ENCODE results near the gene CRHR2. TPM values are rescaled to one million over a fixed set of nuclear protein-coding genes. Genes with fewer than 3 reads are reported as not detected.

CRHR2 gene
- polyA plus RNA-seq, 3 donors = 0.21 to 1.1 (median 0.22) TPM

- WGBS, 3 donors = 40 to 65% (median 63%) methylated on average over 5 of the region's 5 CpGs
- no peak overlapping the region for H3K27ac ChIP-seq (ENCODE audit: low read depth, low read length)
These were observed 6.5 kb upstream of the CRHR2 start for GRCh38 chr7:30688718-30689221.

GRCh38 chr7:30687604-30688003 is 5.3 kb upstream of the CRHR2 start:
- H3K27ac ChIP-seq (ENCODE audit: low read depth, low read length) = no peak overlapping the region
- WGBS, 3 donors = 71 to 88% (median 73%) methylated on average over 6 of the region's 6 CpGs

DNA sequence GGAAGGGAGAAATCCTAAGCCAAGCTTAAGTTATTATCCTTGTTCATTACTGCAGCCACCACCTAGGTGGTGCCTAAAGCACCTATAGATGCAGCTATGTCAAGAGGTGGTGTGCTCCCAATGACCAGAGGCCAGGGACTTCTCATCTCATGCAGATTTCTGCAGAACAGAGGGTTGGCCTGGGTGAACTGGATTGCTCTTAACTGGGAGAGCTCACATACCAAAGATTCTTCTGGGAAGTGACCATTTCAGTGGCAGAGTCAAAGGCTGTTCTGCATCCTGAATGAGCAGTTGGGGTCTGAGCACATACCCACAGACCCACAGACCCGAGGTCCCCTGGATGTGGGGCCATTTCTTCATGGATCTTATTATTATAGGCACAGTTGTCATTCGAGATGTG is 2.1 kb upstream of the CRHR2 start:
- WGBS, 3 donors = 68 to 74% (median 72%) methylated on average over 2 of the region's 2 CpGs
- H3K27ac ChIP-seq (ENCODE audit: low read depth, low read length) = no peak overlapping the region

GRCh38 chr7:30683816-30684215 is 1.6 kb upstream of the CRHR2 start:
- 89 to 91% (median 90%) methylated on average over 3 of the region's 3 CpGs for WGBS, 3 donors
- H3K27ac ChIP-seq (ENCODE audit: low read depth, low read length) = no peak overlapping the region

- WGBS, 3 donors = 88 to 98% (median 92%) methylated on average over 3 to 5 of the region's 5 CpGs
- H3K27ac ChIP-seq (ENCODE audit: low read depth, low read length) = no peak overlapping the region
These were observed 1.1 kb upstream of the CRHR2 start for GRCh38 chr7:30683306-30683705.

DNA sequence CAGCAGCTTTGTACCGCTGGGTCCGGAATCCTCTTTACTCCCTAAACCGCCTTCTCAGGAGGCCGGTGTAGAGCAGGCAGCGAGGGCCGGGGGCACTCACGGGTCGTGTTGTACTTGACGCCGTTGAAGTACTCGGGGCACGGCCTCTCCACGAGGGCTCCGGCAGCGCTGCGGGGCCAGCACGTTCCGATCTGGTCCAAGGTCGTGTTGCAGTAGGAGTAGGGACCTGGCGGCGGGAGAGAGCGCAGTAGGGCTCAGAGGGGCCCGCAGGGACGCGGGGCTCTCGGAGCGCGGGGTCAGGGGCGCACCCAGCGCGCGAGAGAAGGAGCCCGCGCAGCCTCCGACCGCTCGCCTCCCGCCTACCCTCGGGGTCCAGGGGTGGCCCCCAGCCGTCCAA is 443 bp downstream of the CRHR2 start:
- H3K27ac ChIP-seq (ENCODE audit: low read depth, low read length) = no peak overlapping the region
- 1 to 3% (median 1%) methylated on average over 39 to 40 of the region's 40 CpGs for WGBS, 3 donors

GRCh38 chr7:30681331-30681797 is 892 bp downstream of the CRHR2 start:
- no peak overlapping the region for H3K27ac ChIP-seq (ENCODE audit: low read depth, low read length)
- WGBS, 3 donors = 14 to 39% (median 16%) methylated on average over 16 of the region's 16 CpGs

DNA sequence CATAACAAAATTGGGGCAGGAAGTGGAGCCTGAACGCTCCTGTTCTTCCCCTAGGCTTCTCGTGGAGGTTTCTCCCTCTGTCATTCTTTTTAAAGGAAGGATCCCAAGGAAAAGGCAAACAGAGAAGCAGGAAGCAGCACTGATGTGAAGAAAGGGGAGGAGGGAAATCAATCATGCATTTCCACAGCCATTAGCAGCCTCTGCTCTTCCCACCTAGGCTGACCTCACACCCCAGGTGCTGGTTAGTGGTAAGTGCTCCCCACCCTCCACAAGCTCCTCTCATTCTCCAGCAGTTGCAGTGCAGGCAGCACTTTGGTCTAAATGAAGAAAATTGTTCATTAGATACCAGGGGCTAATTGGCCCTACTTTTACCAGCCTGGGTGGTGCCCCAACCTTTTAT is 2.6 kb downstream of the CRHR2 start:
- H3K27ac ChIP-seq (ENCODE audit: low read depth, low read length) = no peak overlapping the region
- WGBS, 3 donors = 7 to 45% (median 14%) methylated on average over 2 of the region's 2 CpGs

DNA sequence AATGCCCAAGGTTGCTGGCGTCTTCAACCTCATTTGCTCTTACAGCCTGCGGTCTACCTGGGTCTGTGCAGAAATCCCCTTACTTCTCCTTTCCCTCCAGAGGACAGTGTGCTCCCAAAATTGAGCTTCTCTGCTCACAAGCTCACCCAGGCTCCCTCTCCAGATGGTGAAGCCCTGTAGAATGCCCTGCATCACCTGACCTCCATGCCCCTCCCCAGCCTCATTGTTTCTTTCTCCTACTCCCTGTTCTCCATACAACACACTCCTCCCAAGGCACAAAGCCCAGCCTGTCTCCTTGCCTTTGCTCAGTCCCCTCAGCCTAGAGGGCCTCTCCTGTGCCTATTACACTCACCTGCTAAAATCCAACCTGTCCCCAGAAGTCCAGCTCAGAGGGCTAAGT is 3.5 kb downstream of the CRHR2 start:
- 76 to 88% (median 86%) methylated on average over 2 of the region's 2 CpGs for WGBS, 3 donors
- no peak overlapping the region for H3K27ac ChIP-seq (ENCODE audit: low read depth, low read length)

- WGBS, 3 donors = 55 to 63% (median 59%) methylated on average over 2 of the region's 2 CpGs
- H3K27ac ChIP-seq (ENCODE audit: low read depth, low read length) = no peak overlapping the region
These were observed 7.4 kb downstream of the CRHR2 start for GRCh38 chr7:30674876-30675275.

- no peak overlapping the region for H3K27ac ChIP-seq (ENCODE audit: low read depth, low read length)
- 40 to 55% (median 47%) methylated on average over 1 of the region's 1 CpG for WGBS, 3 donors
These were observed 7.8 kb downstream of the CRHR2 start for GRCh38 chr7:30674420-30674819.

GRCh38 chr7:30671793-30672465 is 10.3 kb downstream of the CRHR2 start:
- 4 to 9% (median 8%) methylated on average over 6 of the region's 6 CpGs for WGBS, 3 donors
- H3K27ac ChIP-seq (ENCODE audit: low read depth, low read length) = no peak overlapping the region

DNA sequence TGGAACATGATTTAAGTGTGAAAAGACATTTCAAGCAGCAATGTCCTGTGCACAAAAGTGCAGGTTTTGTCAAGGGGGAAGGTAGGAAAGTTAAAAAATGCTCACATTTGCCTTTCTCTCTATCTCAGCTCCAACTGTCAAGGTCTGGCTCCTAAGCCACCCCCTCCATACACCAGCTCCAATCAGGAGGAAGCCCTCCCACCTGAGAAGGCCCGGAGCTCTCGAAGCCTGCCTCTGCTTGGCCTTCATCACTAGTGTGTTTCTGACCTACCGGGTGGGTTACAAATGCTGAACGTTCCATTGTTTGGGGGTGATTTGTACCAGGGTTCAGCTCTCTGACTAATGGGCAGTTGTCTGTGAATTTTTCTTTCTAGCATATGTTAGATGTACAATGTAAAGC is 14.2 kb downstream of the CRHR2 start:
- H3K27ac ChIP-seq (ENCODE audit: low read depth, low read length) = no peak overlapping the region
- WGBS, 3 donors = 68 to 74% (median 73%) methylated on average over 4 of the region's 4 CpGs

GRCh38 chr7:30667172-30667571 is 15.1 kb downstream of the CRHR2 start:
- WGBS, 3 donors = 83 to 88% (median 86%) methylated on average over 3 of the region's 3 CpGs

DNA sequence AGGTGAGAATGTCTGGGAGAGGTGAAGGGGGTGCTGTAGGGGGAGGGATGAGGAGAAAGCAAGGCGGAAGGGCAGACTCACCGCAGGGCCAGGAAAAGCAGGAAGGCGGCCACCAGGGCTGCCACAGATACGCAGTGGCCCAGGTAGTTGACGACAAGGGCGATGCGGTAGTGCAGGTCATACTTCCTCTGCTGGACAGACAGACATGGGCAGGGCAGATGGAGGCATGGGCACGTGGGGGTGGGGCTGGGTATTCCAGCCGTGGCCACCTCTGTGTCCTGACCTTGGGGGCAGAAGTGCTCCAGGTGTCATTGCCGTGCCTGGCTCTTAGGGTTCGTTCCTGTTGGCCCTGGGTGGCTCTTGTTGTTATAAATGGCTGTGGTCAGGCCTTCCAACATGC is 16.8 kb downstream of the CRHR2 start:
- 76 to 85% (median 82%) methylated on average over 11 of the region's 11 CpGs for WGBS, 3 donors
- no peak overlapping the region for H3K27ac ChIP-seq (ENCODE audit: low read depth, low read length)

More at GRCh38 chr7:30667172-30667571, 15.1 kb downstream of the CRHR2 start:
- H3K27ac ChIP-seq (ENCODE audit: low read depth, low read length) = no peak overlapping the region

- no peak overlapping the region for H3K27ac ChIP-seq (ENCODE audit: low read depth, low read length)
- 70 to 79% (median 75%) methylated on average over 8 of the region's 8 CpGs for WGBS, 3 donors
These were observed 17.2 kb downstream of the CRHR2 start for GRCh38 chr7:30665043-30665442.

DNA sequence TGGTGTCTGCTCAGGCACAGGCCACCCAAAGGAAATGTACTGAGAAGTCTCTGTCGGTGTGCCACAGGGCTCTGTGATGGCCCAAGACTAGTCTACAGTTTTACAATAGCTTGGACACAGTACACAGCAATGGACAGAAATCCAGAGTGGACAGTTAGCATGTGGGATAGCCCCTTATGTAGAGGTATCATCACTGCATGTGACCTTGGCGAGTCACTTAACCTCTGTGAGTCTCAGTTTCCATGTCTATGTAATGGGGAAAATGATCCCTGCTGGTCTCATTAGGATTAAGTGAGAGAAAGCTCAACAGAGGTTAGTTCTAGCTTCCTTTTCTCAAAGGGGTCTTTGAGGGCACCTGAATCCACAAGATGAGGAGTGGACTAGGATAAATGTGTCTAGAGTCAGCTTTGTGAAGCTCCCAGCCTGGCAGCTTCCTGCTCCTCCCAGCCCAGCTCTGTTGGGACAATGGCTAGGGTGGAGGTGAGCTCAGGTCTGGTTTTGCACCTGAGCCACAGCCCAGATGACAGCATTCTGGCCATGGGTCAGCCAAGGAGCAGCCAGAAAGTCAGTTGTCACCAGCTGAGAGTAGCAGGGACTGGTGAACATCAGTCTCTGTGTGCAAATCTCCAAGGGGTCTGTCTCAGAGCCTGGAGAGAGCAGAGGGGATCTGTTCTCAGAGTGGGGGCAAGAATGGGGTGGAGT is 17.9 kb downstream of the CRHR2 start:
- WGBS, 3 donors = 80 to 90% (median 84%) methylated on average over 2 of the region's 2 CpGs
- no peak overlapping the region for H3K27ac ChIP-seq (ENCODE audit: low read depth, low read length)

DNA sequence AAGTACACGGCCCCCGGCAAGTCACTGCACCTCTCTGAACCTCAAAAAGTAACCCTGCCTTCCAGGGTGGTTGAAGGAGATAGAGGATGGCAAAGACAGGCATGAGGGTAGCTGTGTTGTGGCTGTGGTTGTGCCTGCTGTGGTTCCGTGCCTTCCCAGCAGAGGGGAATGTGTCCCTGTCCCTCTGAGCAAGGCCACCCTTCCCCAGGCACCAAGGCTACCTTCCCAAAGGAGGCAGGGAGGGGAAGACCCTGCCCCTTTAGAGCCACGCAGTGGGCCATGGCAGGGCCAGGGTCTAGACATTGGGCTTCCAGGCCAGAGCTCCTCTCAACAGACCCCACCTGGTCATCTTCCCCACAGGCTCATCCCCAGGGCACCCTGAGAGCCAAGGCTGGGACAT is 18.8 kb downstream of the CRHR2 start:
- 76 to 84% (median 79%) methylated on average over 4 of the region's 4 CpGs for WGBS, 3 donors
- no peak overlapping the region for H3K27ac ChIP-seq (ENCODE audit: low read depth, low read length)

GRCh38 chr7:30662431-30662939 is 19.8 kb downstream of the CRHR2 start:
- 84 to 92% (median 87%) methylated on average over 9 of the region's 9 CpGs for WGBS, 3 donors

More at GRCh38 chr7:30662431-30662939, 19.8 kb downstream of the CRHR2 start:
- no peak overlapping the region for H3K27ac ChIP-seq (ENCODE audit: low read depth, low read length)
